Cardiac muscle cell (in vitro differentiated cells and primary cell): Measurements from ENCODE around the gene RNASE13. TPM values are rescaled to one million over a fixed set of nuclear protein-coding genes. Genes with fewer than 3 reads are reported as not detected.
A peak's percentile ranks its signal among the peaks of the same experiment; 100 is the strongest.

Source experiments
- DNase-seq, 2 donors: peaks; one replicate each; pipeline versions ENCODE4 v3.0.0 to v3.0.0-alpha.2; 2010 to 2017; ENCODE audit warnings: low read depth in 1 of 2, low spot score in 1 of 2
- H3K27ac ChIP-seq: fragments of 200-600 bp; sonication (generic); 2 replicates; pipeline ENCODE4 v1.5.1; 2016
- H3K27me3 ChIP-seq: fragments of 200-600 bp; sonication (generic); 2 replicates; pipeline ENCODE4 v1.6.0; 2016; ENCODE audit warnings: control low read depth
- H3K36me3 ChIP-seq: fragments of 200-600 bp; sonication (generic); 2 replicates; pipeline ENCODE4 v1.5.1; 2016; ENCODE audit warnings: control low read depth
- H3K4me1 ChIP-seq: fragments of 200-600 bp; sonication (generic); 2 replicates; pipeline ENCODE4 v1.8.1; 2017; ENCODE audit warnings: low read depth, mild to moderate bottlenecking, mixed run types
- H3K4me3 ChIP-seq: fragments of 200-600 bp; sonication (generic); 2 replicates; pipeline ENCODE4 v1.5.1; 2016; ENCODE audit warnings: mild to moderate bottlenecking
- H3K9me3 ChIP-seq: fragments of 200-600 bp; sonication (generic); 2 replicates; pipeline ENCODE4 v1.5.1; 2017; ENCODE audit warnings: low read depth, mild to moderate bottlenecking, control low read depth
- CTCF ChIP-seq: IDR thresholded peaks from 2 replicates; pipeline ENCODE4 v1.5.1; 2012; ENCODE audit warnings: low read depth, mild to moderate bottlenecking, low read length
- polyA plus RNA-seq: library from polyadenylated mRNA; unstranded; fragments of >200 nt; fragmentation: Nextera tagmentation; extraction: Ambion mirVana; gene quantifications from 2 replicates; pipeline ENCODE4 v1.2.1, GENCODE V29; 2016
- total RNA-seq: library from RNA; depleted of rRNA; stranded (reverse); fragments of >200 nt; gene quantifications from 2 replicates; pipeline ENCODE4 v1.2.3, GENCODE V29; 2016

The RNASE13 gene
- total and polyA plus RNA-seq, 2 experiments from 2014 or later = not detected

DNA sequence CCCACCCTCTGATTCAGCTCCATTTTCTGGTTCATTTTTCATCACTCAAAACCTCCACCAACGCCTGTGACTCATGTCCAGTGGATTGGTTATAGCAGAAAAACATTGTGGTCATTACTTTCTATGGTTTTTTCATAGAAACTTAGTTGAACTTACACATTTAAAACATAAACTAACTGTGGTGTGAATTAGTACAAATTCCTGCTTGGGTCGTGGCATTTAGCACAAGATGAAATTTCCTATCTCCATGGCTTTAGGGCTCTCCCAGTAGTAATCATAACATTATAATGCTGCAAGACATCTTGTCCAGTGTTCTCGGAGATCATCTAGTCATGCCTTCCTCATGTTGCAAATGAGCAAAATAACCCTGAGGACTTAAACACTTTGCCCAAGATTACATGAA lies 14.7 kb upstream of the RNASE13 start:
- no peaks in the 10 kb centered on the region for H3K27me3 ChIP-seq
- no peaks in the 10 kb centered on the region for H3K36me3 ChIP-seq
- no peaks in the 10 kb centered on the region for H3K9me3 ChIP-seq
- TF ChIP-seq CTCF = no peak
- no peaks in the 10 kb centered on the region for H3K4me1 ChIP-seq
- no peak overlapping the region for H3K4me3 ChIP-seq
- peak in 1 of 2 donors; percentile 56 for DNase-seq
- no peak overlapping the region for H3K27ac ChIP-seq

DNA sequence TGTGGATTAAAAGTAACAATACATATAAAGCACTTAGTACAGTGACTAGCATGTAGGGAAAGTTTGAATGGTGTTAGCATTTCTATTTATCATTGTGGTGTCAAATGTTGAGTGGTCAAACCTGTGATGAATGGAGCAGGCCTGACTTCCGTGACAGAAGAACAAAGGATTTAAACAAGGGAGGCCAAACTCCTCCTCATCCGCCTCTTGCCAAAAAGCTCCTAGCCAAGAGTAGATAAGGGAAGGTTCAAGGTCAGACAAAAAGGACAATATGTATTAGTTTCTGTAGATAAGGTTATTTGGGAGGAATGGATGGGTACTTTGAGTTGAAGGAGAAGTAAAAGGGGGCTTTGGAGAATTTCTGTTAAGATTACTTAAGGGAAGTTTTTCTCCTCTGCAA lies 14.0 kb upstream of the RNASE13 start:
- DNase-seq = no peak
- no peaks in the 10 kb centered on the region for H3K9me3 ChIP-seq
- no peaks in the 10 kb centered on the region for H3K36me3 ChIP-seq
- no peak overlapping the region for H3K4me3 ChIP-seq
- no peak overlapping the region for H3K27ac ChIP-seq
- no peaks in the 10 kb centered on the region for H3K4me1 ChIP-seq
- TF ChIP-seq CTCF = no peak
- H3K27me3 ChIP-seq = no peaks in the 10 kb centered on the region

- peak in 1 of 2 donors; percentile 54 for DNase-seq
- Histone ChIP-seq H3K27me3 (no peaks in the 10 kb centered on the region), H3K4me3 (no peak overlapping the region), H3K4me1 (no peaks in the 10 kb centered on the region), H3K36me3 (no peaks in the 10 kb centered on the region), H3K27ac (no peak overlapping the region), H3K9me3 (no peaks in the 10 kb centered on the region)
- TF ChIP-seq CTCF = no peak
Observed at GRCh38 chr14:21047378-21047781, 12.8 kb upstream of the RNASE13 start.

DNA sequence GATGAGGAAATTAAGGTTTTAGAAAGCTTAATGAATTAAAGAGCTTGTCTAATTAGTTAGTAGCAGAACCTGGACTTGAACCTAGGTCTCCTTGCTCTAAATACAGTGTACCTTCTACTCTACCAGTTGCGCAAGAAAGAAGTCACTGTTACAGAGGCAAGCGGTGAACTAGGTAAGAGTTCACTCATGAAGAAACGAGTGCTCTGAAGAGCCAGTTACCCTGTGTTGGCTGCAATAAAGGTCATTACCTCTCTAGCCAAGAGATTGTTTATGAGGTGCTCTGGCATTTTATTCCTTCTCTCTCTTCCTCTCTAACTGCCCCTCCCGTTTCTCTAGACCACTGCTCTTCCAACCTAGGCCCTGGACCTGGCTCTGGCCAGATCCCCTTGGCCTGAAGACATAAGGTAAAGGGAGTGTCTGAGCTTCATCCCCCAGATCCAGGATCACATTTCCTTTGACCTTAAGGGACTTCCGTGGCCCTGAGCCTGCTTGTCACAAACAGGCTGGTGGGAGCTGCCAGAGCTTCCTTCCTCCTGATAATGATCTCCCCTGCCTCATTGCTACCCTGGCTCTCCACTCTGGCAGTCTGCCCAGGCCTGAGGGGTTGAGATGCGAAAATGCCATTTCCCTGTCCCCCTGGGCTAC lies 9.5 kb upstream of the RNASE13 start:
- Histone ChIP-seq H3K4me3 (no peak overlapping the region), H3K27me3 (no peaks in the 10 kb centered on the region), H3K36me3 (no peaks in the 10 kb centered on the region), H3K27ac (no peak overlapping the region), H3K4me1 (peaks cover 9% of the 10 kb centered on the region), H3K9me3 (no peaks in the 10 kb centered on the region)
- DNase-seq = no peak
- no peak for TF ChIP-seq CTCF

DNA sequence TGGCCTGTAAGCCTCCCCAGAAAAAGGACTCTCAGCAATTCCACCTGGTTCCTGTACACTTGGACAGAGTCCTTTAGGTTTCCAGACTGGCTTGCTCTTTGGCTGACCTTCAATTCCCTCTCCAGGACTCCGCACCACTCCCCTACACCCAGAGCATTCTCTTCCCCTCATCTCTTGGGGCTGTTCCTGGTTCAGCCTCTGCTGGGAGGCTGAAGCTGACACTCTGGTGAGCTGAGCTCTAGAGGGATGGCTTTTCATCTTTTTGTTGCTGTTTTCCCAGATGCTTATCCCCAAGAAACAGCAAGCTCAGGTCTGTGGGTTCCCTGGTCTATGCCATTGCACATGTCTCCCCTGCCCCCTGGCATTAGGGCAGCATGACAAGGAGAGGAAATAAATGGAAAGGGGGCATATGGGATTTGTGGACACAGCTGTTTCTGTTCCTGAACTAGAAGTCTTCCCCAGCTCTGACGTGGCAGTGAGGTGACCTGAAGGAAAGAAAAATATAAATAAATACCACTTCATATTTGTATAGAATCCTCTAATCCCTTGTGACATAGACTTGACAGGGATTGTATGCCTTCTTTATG lies 8.9 kb upstream of the RNASE13 start:
- DNase-seq = no peak
- no peak for TF ChIP-seq CTCF
- Histone ChIP-seq H3K4me3 (no peak overlapping the region), H3K27me3 (no peaks in the 10 kb centered on the region), H3K9me3 (no peaks in the 10 kb centered on the region), H3K36me3 (no peaks in the 10 kb centered on the region), H3K27ac (no peak overlapping the region), H3K4me1 (peaks cover 15% of the 10 kb centered on the region)
